ENCODE results near the gene ZNF292. TPM values are rescaled to one million over a fixed set of nuclear protein-coding genes. Genes with fewer than 3 reads are reported as not detected.
A peak's percentile ranks its signal among the peaks of the same experiment; 100 is the strongest.

The ZNF292 gene
- total RNA-seq, 1 experiment from 2014 or later, result 32.2 TPM

DNA sequence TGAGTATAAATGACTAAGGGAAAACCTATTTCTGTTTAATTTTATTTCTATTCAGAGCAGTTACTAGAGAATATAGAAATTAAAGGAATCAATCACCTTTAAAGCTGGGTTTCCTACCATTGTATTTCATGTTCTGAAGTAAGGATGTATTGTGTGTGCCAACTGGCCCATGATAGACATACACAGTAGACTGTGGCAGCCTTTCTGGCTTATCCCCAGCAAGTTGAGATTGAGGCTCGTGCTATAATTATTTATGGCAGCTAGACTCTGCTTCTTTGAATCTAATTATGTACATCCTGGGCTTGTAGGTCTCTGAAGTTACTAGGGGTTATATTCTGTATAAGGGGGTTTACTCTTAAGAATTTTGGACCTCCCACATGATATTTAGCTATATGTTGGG, 44.4 kb downstream of the ZNF292 start:
- no peaks in the 10 kb centered on the region for H3K9me3 Mint-ChIP-seq (ENCODE audit: unreplicated experiment)
- DNase-seq, result no peak
- no peaks in the 10 kb centered on the region for H3K9me3 ChIP-seq
- intact Hi-C loops (cut with micrococcal nuclease; ENCODE audit: unreplicated experiment), result no loop called here
- no peaks in the 10 kb centered on the region for H3K36me3 ChIP-seq (ENCODE audit: control insufficient read depth, insufficient read depth, low read length)
- H3K4me3 Mint-ChIP-seq (ENCODE audit: unreplicated experiment), result no peak overlapping the region
- H3K27me3 ChIP-seq (replicated peaks; ENCODE audit: control insufficient read depth, insufficient read depth, low read length), result no peaks in the 10 kb centered on the region
- H3K36me3 Mint-ChIP-seq (ENCODE audit: insufficient read depth, unreplicated experiment), result peaks cover 7% of the 10 kb centered on the region
- H3K4me3 ChIP-seq (ENCODE audit: low read depth, low read length), result no peak overlapping the region
- ChIA-PET CTCF (no interaction called here), POLR2A (no interaction called here)
- no TSS peak for BruUV-seq (replicated peaks)
- no peaks in the 10 kb centered on the region for H3K4me1 Mint-ChIP-seq (ENCODE audit: low read depth, unreplicated experiment)
- H3K4me1 ChIP-seq, result no peaks in the 10 kb centered on the region
- H3K27ac Mint-ChIP-seq (ENCODE audit: unreplicated experiment), result no peak overlapping the region
- TF ChIP-seq, protein P1, sequence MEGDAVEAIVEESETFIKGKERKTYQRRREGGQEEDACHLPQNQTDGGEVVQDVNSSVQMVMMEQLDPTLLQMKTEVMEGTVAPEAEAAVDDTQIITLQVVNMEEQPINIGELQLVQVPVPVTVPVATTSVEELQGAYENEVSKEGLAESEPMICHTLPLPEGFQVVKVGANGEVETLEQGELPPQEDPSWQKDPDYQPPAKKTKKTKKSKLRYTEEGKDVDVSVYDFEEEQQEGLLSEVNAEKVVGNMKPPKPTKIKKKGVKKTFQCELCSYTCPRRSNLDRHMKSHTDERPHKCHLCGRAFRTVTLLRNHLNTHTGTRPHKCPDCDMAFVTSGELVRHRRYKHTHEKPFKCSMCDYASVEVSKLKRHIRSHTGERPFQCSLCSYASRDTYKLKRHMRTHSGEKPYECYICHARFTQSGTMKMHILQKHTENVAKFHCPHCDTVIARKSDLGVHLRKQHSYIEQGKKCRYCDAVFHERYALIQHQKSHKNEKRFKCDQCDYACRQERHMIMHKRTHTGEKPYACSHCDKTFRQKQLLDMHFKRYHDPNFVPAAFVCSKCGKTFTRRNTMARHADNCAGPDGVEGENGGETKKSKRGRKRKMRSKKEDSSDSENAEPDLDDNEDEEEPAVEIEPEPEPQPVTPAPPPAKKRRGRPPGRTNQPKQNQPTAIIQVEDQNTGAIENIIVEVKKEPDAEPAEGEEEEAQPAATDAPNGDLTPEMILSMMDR (IDR thresholded peaks at IDR 0.05; ENCODE audit: insufficient read depth in 1 of 2, low read depth in 1 of 2, low read length in 1 of 2, severe bottlenecking in 1 of 2, unreplicated experiment in 1 of 2), result no peak
- no peaks in the 10 kb centered on the region for H3K27me3 Mint-ChIP-seq (ENCODE audit: insufficient read depth, unreplicated experiment)

DNA sequence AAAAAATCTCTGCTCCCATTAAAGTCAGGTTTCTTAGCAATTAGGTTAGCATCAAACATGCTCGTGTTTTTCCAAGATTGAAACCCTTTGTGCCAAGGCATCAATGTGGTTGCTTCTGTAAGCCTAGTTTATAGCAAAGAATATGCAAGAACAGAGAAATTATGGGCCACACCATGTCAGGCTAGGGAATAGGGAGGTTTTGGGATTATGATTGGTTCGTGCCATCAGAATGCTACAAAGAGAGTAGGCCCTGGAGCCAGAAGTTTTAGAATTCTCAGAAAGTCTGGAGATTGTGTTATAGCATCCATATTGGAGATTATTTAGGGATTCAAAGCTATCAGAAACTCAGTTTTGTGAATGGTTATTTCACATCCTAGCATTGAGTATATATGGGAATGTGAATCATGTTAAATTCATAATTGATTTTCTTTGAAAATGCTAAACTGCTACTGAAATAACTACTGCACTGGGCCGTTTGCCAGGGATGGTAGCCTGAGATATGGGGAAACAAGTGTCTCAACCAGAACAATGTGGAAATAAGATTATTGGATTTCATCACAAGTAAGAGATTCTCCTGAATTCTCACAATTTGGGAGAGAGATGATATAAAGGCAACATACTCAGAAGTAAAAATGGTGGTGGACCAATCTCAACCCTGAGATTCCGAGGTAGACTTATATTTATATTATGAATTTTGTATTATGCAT, 45.3 kb downstream of the ZNF292 start:
- H3K4me1 ChIP-seq, result no peaks in the 10 kb centered on the region
- TF ChIP-seq, protein P1 (IDR thresholded peaks at IDR 0.05; ENCODE audit: insufficient read depth in 1 of 2, low read depth in 1 of 2, low read length in 1 of 2, severe bottlenecking in 1 of 2, unreplicated experiment in 1 of 2), result no peak
- no TSS peak for BruUV-seq (replicated peaks)
- no peaks in the 10 kb centered on the region for H3K9me3 Mint-ChIP-seq (ENCODE audit: unreplicated experiment)
- H3K4me3 Mint-ChIP-seq (ENCODE audit: unreplicated experiment), result no peak overlapping the region
- H3K36me3 Mint-ChIP-seq (ENCODE audit: insufficient read depth, unreplicated experiment), result peaks cover 8% of the 10 kb centered on the region
- H3K9me3 ChIP-seq, result no peaks in the 10 kb centered on the region
- H3K27me3 Mint-ChIP-seq (ENCODE audit: insufficient read depth, unreplicated experiment), result no peaks in the 10 kb centered on the region
- ChIA-PET CTCF (no interaction called here), POLR2A (no interaction called here)
- no peaks in the 10 kb centered on the region for H3K27me3 ChIP-seq (replicated peaks; ENCODE audit: control insufficient read depth, insufficient read depth, low read length)
- H3K4me1 Mint-ChIP-seq (ENCODE audit: low read depth, unreplicated experiment), result no peaks in the 10 kb centered on the region
- intact Hi-C loops (cut with micrococcal nuclease; ENCODE audit: unreplicated experiment), result no loop called here
- no peak overlapping the region for H3K27ac Mint-ChIP-seq (ENCODE audit: unreplicated experiment)
- no peak overlapping the region for H3K4me3 ChIP-seq (ENCODE audit: low read depth, low read length)
- H3K36me3 ChIP-seq (ENCODE audit: control insufficient read depth, insufficient read depth, low read length), result no peaks in the 10 kb centered on the region
- DNase-seq, result no peak

DNA sequence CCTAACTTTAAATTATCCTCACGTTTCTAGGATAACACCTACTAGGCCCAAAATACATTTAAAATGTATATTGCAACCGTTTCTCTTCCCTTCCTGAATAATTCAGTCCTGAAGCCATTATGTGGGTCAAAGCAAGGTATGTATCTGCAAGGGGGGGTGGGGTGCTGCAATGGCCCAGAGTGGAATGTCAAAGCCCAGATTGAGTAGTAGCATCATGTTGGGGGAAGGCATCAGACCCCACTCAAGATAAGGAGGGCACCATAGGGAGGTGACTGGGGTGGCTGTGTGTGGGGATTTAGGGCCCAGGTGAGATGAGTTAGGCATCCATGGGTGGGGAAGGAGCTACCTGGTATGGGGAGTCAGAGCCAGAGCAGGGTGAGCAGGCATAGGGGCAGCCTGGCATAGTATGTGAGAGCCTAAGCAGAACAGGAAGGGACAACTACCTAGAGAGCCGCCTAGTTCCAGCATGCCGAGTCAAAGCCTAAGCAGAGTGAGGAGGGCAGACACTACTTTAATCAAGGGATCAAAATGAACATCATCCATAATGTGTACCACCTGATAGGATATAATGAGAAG, 48.2 kb downstream of the ZNF292 start:
- Mint-ChIP-seq H3K27me3 (ENCODE audit: insufficient read depth, unreplicated experiment) (no peaks in the 10 kb centered on the region), H3K36me3 (ENCODE audit: insufficient read depth, unreplicated experiment) (peaks cover 22% of the 10 kb centered on the region), H3K9me3 (ENCODE audit: unreplicated experiment) (no peaks in the 10 kb centered on the region), H3K4me3 (ENCODE audit: unreplicated experiment) (no peak overlapping the region), H3K4me1 (ENCODE audit: low read depth, unreplicated experiment) (no peaks in the 10 kb centered on the region), H3K27ac (ENCODE audit: unreplicated experiment) (peak overlapping the region; percentile 33)
- no peak for DNase-seq
- H3K27me3 ChIP-seq (replicated peaks; ENCODE audit: control insufficient read depth, insufficient read depth, low read length), result no peaks in the 10 kb centered on the region
- ChIA-PET POLR2A (no interaction called here), CTCF (no interaction called here)
- TF ChIP-seq, protein P1 (IDR thresholded peaks at IDR 0.05; ENCODE audit: insufficient read depth in 1 of 2, low read depth in 1 of 2, low read length in 1 of 2, severe bottlenecking in 1 of 2, unreplicated experiment in 1 of 2), result no peak
- H3K4me1 ChIP-seq, result no peaks in the 10 kb centered on the region
- intact Hi-C loops (cut with micrococcal nuclease; ENCODE audit: unreplicated experiment), result no loop called here
- no TSS peak for BruUV-seq (replicated peaks)
- H3K36me3 ChIP-seq (ENCODE audit: control insufficient read depth, insufficient read depth, low read length), result no peaks in the 10 kb centered on the region
- H3K9me3 ChIP-seq, result no peaks in the 10 kb centered on the region
- no peak overlapping the region for H3K4me3 ChIP-seq (ENCODE audit: low read depth, low read length)
